GM19324 (cell line): ENCODE data around the gene R3HDM1.
"Not testable (repeated sequence)": the region's sequence is repeated elsewhere in the genome, so short reads cannot be mapped to it uniquely, and the experiment has no call there.

Source experiments
- ATAC-seq: cut with Tn5 transposase; IDR thresholded peaks from one replicate; pipeline ENCODE4 v1.9.1; 2021; ENCODE audit warnings: mild to moderate bottlenecking, moderate library complexity; ENCODE audit not compliant: unreplicated experiment, low FRiP score

R3HDM1 gene

DNA sequence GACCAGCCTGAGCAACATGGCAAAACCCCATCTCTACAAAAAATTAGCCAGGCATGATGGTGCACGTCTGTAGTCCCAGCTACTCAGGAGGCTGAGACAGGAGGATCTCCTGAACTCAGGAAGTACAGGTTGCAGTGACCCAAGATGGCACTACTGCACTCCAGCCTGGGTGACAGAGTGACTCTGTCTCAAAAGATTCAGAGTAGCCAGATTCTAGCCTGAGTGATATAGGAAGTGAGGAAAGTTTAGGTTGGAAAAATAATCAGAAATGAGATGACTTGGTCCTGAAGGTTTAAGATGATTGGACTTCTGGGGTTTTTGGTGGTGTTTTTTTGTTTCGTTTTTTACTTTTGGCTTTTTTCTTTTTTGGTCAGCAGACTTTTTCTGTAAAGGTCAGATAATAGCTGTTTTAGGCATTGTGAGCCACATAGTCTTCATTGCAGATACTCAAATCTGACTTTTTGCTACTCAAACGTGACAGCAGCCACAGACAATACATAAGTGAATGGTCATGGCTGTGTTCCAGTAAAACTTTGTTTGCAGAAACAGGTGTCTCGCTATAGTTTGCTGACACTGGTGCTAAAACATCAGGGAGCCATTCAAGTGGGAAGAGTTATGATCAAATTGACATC, 106.3 kb downstream of the R3HDM1 start:
- ATAC-seq = no peak

GRCh38 chr2:135638825-135639224, 107.5 kb downstream of the R3HDM1 start:
- ATAC-seq = no peak

- ATAC-seq = no peak
Measured at GRCh38 chr2:135641156-135642068, 110.1 kb downstream of the R3HDM1 start.

DNA sequence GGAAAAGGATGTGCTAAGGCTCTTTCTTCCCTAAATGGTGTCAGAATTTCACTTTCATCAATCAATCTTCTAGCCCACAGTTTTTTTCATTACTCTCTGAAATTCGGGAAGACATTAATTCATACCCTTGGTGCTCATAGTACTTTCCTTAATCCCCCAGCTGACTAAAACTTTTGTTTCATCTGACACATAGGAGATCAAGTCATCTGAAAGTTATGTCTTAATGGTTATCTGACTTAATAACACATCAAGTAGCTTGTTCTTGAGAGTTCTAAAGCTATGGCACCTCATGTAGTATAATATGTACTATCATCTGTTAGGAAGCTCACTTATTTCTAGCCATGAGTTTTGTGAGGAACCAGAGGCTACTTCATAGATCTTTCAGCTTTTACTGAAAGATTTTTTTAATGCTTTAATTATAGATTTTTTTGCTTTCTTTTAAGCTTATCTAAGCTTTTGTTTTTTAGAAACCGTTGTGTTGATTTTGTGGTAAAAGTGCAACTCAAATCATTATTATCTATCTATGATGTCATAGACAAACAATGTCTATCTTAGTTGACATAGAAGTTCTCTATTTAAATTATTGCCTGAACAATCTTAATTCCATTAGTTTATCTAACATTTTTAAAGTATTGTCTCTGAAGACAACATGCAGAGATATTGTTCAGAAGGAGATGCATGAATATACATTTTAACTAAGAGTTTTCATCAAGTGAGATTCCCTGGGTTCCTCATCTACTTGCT, 116.7 kb downstream of the R3HDM1 start:
- no peak for ATAC-seq

GRCh38 chr2:135650721-135651120, 119.4 kb downstream of the R3HDM1 start:
- no peak for ATAC-seq

DNA sequence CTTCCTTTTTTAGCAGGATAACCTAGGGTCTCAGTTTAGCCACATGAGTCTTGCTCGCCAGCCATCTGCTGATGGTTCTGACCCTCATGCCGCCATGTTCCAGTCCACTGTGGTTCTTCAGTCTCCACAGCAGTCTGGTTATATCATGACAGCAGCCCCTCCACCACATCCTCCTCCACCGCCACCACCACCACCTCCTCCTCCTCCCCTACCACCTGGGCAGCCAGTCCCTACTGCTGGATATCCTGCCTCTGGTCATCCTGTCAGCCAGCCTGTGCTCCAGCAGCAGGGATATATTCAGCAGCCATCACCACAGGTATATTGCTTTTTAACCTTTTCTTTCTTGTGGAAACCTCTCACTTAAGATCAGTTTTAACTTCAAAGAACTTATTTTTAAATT, 120.4 kb downstream of the R3HDM1 start:
- no peak for ATAC-seq

DNA sequence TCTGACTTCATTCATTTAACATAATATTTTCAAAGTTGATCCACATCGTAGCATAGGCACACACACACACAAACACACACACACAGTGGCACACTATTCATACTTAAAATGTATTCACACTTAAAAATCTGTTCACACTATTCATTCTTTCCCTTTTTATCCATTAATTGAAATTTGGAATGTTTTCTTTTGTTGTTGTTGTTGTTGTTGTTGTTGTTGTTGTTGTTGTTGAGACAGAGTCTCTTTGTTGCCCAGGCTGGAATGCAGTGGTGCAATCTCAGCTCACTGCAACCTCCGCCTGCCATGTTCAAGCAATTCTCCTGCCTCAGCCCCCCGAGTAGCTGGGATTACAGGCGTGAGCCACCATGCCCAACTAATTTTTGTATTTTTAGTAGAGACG, 123.0 kb downstream of the R3HDM1 start:
- not testable (repeated sequence) for ATAC-seq

DNA sequence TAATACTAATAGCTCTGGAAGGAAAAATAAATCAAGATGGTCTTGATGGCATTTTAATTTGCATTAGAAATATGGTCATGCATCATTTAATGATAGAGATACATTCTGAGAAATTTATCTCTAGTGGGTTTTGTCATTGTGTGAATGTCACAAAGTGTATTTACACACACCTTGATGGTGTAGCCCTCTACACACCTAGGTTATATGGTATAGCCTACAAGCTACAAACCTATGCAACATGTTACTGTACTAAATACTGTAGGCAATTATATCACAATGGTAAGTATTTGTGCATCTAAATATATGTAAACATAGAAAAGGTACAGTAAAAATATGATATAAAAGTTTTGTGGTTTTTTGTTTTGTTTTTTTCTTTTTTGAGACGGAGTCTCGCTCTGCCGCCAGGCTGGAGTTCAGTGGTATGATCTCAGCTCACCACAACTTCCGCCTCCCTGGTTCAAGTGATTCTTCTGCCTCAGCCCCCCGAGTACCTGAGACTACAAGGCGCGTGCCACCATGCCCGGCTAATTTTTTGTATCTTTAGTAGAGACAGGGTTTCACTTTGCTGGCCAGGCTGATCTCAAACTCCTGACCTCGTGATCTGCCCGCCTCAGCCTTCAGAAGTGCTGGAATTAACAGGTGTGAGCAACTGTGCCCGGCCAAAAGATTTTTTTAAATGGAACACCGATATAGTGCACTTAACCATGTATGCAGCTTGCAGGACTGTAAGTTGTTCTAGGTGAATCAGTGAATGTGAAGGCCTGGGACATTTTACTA, 126.7 kb downstream of the R3HDM1 start:
- no peak for ATAC-seq

- ATAC-seq = no peak
Measured at GRCh38 chr2:135662088-135662487, 130.8 kb downstream of the R3HDM1 start.

- ATAC-seq = no peak
Measured at GRCh38 chr2:135663148-135663700, 131.9 kb downstream of the R3HDM1 start.

GRCh38 chr2:135664623-135665068, 133.4 kb downstream of the R3HDM1 start:
- peak; percentile 53 for ATAC-seq

GRCh38 chr2:135667045-135667444, 135.8 kb downstream of the R3HDM1 start:
- ATAC-seq = no peak

DNA sequence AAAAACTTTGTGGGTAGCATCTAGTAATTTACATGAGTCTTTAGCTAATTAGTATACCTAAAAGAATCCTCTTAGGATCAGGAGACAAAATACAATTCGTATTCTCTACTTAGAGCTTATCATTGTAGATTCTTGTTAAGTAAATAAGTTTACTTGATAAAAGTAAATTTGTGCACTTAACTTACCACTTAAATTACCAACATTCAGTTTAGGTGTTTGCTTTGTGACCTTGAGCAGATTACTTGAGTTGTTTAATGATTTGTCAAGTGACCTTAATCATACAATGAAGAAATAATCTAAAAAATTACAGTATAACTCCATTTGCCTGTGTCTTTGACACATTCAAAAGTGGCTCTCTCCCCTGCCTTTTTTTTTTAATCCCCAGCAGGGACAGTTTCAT, 143.2 kb downstream of the R3HDM1 start:
- ATAC-seq = no peak

DNA sequence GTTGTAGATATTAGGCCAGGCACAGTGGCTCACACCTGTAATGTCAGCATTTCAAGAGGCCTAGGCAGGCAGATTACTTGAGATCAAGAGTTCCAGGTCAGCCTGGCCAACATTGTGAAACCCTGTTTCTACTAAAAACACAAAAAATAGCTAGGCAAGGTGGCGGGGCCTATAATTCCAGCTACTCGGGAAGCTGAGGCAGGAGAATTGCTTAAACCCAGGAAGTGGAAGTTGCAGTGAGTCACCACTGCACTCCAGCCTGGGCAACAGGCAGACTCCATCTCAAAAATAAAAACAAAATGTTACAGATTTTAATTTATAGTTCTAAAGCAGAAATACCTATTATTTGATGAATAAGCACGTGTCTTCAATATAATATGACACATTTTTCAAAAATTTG, 144.7 kb downstream of the R3HDM1 start:
- no peak for ATAC-seq

- ATAC-seq = no peak
Measured at GRCh38 chr2:135679125-135679524, 147.8 kb downstream of the R3HDM1 start.

GRCh38 chr2:135685361-135685760, 154.1 kb downstream of the R3HDM1 start:
- no peak for ATAC-seq

DNA sequence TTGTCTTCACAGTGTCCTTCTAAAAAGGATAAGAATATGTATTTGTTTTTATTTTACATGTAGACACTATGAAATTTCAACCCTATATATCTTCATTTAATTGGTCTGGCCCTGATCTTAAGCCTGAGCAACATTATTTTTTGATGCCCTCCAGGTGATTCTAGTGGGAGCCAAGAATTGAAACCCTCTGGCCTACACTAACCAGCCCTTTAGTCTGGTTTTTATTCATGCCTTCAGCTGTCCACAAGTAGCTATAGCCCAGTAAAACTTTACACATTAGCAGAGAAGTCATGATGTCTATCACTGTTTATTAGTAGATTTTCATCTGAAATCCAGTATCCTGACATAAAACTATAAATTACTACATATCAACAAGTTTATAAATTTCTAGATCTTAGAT, 157.7 kb downstream of the R3HDM1 start:
- ATAC-seq = no peak

GRCh38 chr2:135689679-135690078, 158.4 kb downstream of the R3HDM1 start:
- ATAC-seq = no peak

- ATAC-seq = no peak
Measured at GRCh38 chr2:135694711-135695110, 163.4 kb downstream of the R3HDM1 start.

DNA sequence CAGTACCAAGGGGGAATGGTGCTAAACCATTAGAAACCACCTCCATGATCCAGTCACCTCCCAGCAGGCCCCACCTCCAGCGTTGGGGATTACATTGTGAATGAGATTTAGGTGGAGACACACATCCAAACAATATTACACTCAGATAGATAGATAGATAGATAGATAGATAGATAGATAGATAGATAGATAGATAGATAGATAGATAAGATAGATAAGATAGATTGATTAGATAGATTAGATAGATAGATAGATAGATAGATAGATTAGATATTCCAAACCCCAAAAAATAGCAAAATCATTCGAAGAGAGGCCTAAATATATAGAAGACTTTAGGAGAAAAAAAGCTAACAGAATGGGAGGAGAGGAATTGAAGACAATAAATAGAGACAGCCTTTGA, 167.6 kb downstream of the R3HDM1 start:
- ATAC-seq = no peak
